Activated CD4-positive, alpha-beta T cell treated with anti-CD3 and anti-CD28 coated beads, Interleukin-2, amount 50 U/mL, for 24 hours (primary cell): Measurements from ENCODE around the gene TMCO6.
"Not testable (repeated sequence)": the region's sequence is repeated elsewhere in the genome, so short reads cannot be mapped to it uniquely, and the experiment has no call there.

Experiments used
- DNase-seq, 2 donors: peaks; one replicate each; pipeline ENCODE4 v3.0.0-alpha.2; 2020; ENCODE audit warnings: low read depth in 1 of 2, low spot score in 1 of 2

Gene TMCO6

DNA sequence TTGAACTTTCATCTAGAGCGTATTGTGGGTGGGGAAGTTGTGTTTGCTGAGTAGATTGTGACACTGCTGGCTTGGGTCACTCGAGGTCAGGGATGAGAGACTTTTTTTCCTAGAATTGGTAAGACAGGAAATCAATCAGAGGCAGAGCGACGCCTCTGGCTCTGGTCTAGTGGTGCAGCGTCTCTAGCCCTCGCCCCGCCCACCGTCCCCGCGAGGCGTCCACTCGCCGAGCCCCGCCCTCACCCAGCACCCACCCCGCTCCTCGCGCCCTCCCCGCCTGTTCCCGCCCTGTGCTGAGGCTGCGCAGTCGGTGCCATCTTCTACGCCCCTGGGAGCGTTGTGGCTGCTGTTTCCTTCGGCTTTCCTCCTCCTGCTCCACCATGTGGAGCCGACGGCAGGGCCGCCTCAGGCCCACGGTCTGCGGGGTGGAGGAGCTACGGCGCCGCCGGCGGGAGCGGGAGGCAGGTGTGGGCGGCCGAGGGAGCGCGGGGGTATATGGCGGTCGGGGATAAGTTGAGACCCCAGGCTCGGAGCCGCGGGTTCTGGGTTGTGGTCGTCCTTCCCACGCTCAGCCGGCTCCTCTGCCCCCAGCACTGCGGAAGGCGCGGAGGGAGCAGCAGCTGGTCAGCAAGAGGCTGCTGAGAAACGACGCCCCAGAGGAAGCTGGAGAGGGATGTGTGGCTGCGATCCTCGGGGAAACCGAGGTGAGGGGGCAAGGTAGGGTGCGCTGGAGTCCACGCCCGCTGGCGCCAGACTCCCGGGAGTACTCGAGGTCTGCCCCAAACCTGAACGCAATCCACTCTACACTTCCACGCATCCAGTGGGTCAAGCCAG, at the start of gene TMCO6:
Gene TMCO6, plus strand, starts transcription at position 304 of the 834 bp plus-strand sequence. Its CDS starts 77 bp downstream, at position 381.
- peak; percentile 88 to 96 for DNase-seq

DNA sequence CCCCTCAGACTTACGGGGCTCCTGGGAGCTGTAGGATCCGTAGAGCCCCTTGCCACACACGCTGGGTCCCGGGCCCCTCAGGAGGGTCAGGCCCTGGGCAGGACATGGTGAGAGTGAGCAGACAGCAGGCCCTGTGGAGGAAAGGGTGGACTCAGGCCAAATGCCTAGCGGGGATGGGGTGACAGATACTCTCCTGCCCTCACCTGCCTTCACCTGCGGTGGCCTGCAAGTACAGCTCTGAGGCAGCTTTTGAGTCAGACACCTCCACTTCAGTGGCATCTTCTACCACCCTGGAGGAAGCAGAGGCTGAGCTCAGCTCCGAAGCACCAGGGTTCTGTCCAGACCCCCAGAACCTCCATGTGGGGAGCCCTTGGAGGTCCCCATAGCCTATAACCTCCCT, 48.4 kb upstream of the TMCO6 start:
- DNase-seq: no peak

- no peak for DNase-seq
Observed at GRCh38 chr5:140591747-140592372, 47.4 kb upstream of the TMCO6 start.

DNA sequence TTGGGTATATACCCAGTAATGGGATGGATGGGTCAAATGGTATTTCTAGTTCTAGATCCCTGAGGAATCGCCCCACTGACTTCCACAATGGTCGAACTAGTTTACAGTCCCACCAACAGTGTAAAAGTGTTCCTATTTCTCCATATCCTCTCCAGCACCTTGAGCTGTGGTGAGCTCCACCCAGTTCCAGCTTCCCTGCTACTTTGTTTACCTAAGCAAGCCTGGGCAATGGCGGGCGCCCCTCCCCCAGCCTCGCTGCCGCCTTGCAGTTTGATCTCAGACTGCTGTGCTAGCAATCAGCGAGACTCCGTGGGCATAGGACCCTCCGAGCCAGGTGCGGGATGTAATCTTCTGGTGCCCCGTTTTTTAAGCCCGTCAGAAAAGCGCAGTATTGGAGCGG, 46.2 kb upstream of the TMCO6 start:
- not testable (repeated sequence) for DNase-seq

DNA sequence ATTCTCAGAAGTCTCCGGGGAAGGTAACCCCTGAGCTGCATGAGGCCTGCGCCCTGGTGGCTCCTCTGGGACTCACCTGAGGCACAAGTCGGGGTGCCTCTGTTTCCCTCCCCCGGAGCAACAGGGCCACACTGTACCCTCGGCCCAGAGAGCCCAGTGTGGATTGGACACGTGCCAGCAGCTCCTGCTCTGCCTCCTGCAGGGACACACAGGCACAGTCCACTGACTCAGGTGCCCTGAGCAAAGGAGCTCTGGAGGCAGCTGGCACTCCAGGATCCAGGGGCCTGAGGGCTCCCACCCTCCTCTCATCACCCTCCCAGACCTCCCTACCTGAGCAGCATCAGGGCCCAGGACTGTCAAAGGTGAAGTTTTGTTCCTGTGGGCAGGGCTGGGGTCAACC, 45.1 kb upstream of the TMCO6 start:
- no peak for DNase-seq

GRCh38 chr5:140595538-140596300, 43.5 kb upstream of the TMCO6 start:
- DNase-seq: no peak

- DNase-seq: no peak
Observed at GRCh38 chr5:140596321-140596741, 42.9 kb upstream of the TMCO6 start.

DNA sequence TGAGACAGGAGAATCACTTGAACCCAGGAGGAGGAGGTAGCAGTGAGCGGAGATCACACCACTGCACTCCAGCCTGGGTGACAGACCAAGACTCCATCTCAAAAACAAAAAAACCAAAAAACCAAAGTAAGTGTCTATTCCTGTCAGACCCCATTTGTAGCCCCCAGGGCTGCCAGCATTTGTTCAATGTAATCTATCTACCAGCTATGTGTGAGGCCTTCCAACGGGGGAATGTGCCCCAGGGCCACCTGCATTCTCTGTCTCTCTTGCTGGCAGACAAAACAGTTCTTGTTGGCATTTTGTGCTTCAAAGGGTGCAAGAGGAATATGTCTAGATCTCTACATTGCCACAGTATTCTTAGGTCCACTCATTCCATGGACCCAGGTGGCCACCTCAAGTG, 40.4 kb upstream of the TMCO6 start:
- DNase-seq: no peak

DNA sequence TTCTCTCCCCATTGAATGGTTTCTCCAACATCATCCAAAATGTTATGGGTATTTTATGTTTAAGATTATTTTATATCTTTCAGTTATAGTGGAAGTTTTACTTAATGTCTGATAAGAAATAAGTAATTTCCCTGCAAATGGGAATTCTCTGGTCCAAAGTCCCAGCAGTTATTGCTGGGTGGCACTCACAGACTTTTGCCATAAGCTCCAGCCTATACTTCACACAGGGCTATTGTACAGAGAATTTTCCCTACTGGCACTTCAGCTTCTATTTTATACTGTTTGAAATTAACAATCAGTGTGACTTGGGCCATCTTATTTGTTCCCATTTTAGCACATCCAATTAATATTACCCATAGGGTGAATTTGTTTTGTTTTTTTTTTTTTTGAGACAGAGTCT, 39.2 kb upstream of the TMCO6 start:
- no peak for DNase-seq

- DNase-seq: no peak
Observed at GRCh38 chr5:140602147-140602546, 37.1 kb upstream of the TMCO6 start.

- DNase-seq: not testable (repeated sequence)
Observed at GRCh38 chr5:140603446-140603698, 35.9 kb upstream of the TMCO6 start.

DNA sequence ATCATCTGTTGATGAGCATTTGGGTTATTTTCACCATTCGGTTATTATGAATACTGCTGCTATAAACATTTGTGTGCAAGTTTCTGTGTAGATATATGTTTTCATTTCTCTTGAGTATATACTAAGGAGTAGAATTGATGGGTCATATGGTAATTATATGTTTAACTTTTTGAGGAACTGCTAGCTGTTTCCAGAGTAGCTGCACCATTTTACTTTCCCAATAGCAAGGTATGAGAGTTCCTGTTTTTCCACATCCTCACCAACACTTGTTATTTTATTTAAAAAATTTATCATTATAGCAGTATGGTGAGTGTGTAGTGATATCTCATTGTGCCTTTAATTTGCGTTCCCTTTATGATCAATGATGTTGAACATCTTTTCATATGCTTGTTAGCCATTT, 35.5 kb upstream of the TMCO6 start:
- DNase-seq: no peak

GRCh38 chr5:140605879-140606278, 33.4 kb upstream of the TMCO6 start:
- no peak for DNase-seq

GRCh38 chr5:140607031-140607430, 32.2 kb upstream of the TMCO6 start:
- DNase-seq: no peak

DNA sequence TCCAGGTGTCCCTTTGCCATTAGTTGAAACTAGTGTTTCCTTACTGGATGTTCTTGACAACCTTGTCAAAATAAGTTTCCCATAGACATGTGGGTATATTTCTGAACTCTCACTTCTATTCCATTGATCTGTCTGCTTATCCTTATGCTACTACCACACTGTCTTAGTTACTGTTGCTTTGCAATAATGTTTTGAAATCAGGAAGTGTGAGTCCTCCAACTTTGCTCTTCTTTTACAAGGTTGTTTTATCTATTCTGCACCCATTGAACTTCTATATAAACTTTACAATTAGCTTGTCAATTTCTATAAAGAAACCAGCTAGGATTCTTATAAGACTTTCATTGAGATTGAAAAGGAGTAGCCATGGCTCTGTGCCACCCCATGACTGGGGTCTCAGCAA, 30.5 kb upstream of the TMCO6 start:
- no peak for DNase-seq

- no peak for DNase-seq
Observed at GRCh38 chr5:140609126-140609525, 30.1 kb upstream of the TMCO6 start.

GRCh38 chr5:140611020-140611521, 28.2 kb upstream of the TMCO6 start:
- no peak for DNase-seq

GRCh38 chr5:140622301-140622700, 16.9 kb upstream of the TMCO6 start:
- no peak for DNase-seq

DNA sequence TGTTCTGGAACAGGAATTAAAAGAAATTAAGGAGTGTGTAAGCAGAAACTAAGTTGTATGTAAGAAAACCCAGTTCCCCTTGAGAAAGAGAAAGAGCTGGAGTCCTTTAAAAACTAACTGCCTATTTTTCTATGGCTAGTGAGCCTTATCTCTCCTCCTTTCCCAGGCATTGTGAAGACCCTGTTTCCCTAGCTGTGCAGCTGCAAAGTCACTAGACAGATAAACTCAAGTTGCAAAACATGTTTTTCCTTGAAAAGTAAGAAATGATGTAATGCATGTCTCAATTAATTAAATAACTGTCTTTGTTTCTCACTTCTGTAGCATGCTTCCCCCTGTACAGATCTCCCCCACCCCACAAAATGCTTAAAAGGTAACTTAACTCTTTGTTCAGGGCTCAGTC, 16.2 kb upstream of the TMCO6 start:
- DNase-seq: not testable (repeated sequence)

- DNase-seq: not testable (repeated sequence)
Observed at GRCh38 chr5:140624886-140625285, 14.4 kb upstream of the TMCO6 start.

- no peak for DNase-seq
Observed at GRCh38 chr5:140627972-140628371, 11.3 kb upstream of the TMCO6 start.

DNA sequence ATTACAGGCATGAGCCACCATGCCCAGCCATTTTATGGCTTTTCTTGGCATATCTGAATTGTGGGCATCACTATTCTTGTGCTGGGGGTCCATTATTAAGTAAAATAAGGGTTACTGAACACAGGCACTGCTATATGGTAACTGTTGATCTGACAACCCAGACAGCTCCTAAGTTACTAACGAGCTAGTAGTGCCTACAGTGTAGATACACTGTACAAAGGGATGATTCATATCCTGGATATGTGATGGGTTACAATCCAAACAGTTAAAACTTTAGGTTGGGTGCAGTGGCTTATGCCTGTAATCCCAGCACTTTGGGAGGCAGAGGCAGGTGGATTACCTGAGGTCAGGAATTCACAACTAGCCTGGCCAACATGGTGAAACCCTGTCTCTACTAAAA, 10.5 kb upstream of the TMCO6 start:
- no peak for DNase-seq
